GM21717 (cell line): ENCODE measurements around the gene ZBTB43.
"Not testable (repeated sequence)": the region's sequence is repeated elsewhere in the genome, so short reads cannot be mapped to it uniquely, and the experiment has no call there.

Source experiments
- ATAC-seq: cut with Tn5 transposase; IDR thresholded peaks from one replicate; pipeline ENCODE4 v1.9.1; 2021; ENCODE audit warnings: mild to moderate bottlenecking, moderate library complexity; ENCODE audit not compliant: unreplicated experiment

The ZBTB43 gene

GRCh38 chr9:126788634-126789349, 16.0 kb upstream of the ZBTB43 start:
- ATAC-seq = no peak

- ATAC-seq = no peak
Observed at GRCh38 chr9:126790561-126790960, 14.3 kb upstream of the ZBTB43 start.

- ATAC-seq = no peak
Observed at GRCh38 chr9:126791406-126792230, 13.2 kb upstream of the ZBTB43 start.

DNA sequence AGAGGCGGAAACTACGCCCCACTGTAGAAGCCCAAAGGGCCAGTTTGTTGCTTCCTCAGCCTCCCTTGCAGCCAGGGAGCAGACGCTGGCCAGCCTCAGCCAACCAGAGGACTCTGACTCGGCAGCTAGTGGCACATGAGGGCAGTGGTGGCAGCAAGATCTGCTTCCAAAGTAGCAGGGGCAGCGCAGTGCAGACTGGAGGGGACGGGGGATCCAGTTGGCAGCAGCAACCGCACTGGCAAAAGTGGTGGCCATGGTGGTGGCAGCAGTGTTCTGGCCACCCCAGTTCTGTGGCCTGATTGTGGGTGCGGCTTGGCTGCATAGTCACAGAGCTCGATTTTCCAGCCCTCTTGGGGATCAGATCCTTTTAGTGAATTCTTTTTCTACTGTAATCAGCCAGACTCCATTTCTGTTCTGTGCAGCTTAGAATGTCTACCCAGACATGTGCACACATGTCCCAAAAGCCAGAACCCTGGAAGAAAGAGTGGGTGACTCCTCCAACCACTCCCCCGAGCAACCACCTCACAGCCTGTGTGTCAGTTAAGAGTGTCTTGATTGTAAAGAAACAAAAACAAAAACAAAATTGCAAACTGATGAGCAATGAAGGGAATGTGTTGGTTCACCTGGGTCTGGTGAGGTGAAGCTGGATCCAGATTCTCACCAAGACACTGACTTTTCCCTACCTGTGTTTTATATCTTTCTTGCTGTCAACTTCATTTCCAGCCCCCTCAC, 11.0 kb upstream of the ZBTB43 start:
- ATAC-seq = no peak

GRCh38 chr9:126794441-126794840, 10.4 kb upstream of the ZBTB43 start:
- no peak for ATAC-seq

DNA sequence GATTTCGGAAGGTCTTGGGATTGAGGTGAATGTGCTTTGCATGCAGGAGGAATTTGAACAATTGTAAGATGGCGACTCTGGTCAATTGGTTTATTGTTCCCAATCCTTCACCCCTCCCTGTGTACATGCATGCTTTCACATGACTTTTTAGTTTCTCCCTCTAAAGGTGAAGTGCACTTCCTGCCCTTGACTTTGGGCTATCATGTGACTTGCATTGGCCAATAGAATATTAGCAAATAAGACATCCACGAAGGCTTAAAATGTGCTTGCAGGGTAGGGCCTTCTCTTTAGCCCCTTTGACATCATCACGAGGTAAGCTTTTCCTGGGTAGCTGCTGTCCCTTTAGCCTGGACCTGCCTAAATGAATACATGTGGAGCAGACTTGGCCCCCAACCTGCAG, 8.1 kb upstream of the ZBTB43 start:
- ATAC-seq = no peak

DNA sequence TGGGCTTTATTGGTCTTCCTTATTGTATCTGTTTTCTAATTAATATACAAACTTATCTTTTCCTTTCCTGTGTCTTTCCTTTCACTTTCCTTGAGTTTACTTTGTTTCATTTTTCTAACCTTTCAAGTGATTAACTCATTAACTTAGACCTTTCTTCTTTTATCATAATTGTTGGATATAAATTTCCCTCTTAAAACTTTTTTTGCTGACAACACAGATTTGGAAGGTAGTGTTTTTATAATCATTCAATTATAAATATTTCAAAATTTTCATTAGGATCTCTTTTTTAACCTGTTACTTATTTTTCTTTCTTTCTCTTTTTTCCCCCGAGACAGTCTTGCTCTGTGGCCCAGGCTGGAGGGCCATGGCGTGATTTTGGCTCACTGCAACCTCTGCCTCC, 6.9 kb upstream of the ZBTB43 start:
- ATAC-seq = no peak

GRCh38 chr9:126799034-126799433, 5.8 kb upstream of the ZBTB43 start:
- ATAC-seq = no peak

DNA sequence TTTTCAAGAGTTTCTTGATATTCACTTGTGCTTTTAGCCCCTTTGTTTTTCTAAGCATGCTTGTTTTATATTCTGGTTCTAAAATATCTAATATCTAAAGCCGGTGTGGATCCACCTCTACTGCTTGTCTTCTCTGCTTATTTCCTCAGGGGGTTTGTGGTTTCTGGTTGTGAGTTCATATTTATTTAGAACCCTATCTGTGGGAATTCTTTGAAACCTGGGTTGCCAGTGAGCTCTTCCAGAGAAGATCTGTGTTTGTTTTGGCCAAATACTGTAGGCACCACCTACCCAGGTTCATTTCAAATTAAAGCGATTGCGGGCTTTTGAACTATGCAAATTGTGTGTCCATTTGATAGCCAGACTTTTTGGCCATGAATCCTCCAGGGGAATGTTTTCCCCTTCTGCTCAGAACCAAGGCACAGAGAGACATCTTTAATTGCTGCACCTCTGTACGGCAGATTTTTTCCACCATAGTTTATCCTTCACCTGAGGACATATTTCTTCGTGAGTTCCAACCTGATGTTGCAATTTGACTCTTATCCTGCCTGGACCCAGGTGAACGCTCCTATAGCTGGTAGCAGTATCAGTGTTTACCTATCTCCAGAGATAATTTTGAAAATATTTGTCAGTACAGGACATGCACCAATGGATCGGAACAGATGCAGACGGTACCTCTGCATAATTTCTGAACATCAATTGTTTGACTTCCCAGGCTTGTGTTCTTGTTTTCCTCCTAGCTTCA, 2.4 kb upstream of the ZBTB43 start:
- no peak for ATAC-seq

- ATAC-seq = no peak
Observed at GRCh38 chr9:126804198-126804695, 593 bp upstream of the ZBTB43 start.

DNA sequence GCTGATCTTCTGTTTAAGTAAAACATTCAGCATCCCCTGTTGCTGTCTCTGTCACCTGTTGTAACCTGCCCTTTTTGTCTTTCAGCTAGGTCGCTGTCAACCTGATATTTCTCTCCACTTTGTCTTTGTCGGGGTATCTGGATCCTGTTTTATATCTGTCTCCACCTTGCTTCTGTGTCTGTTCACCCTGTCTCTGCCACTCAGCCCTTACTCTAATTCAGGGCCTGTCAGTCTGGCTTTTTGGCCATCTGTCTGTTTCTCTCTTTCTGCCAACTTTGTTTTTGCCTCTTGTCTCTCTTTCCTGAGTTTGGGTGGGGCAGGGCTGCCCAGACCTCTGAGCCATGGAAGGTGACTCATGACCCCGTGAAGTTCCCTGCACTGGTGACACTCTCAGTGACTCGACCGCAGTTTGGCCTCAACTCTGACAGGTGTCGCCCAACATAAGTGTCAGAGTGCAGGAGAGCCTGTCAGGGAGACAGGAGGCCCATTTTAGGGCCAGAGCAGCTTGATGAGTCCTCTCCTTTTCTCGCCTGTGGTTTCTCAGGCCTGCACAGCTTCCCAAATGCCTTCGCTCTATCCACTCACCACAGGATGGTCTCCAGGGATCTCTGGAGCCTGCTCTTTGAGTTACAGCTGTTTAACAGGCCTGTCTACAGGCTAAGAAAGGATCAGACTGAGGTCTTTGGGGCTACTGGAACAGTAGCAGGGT, 868 bp downstream of the ZBTB43 start:
- peak; percentile 58 for ATAC-seq

GRCh38 chr9:126806336-126806735, 1.5 kb downstream of the ZBTB43 start:
- ATAC-seq = no peak

DNA sequence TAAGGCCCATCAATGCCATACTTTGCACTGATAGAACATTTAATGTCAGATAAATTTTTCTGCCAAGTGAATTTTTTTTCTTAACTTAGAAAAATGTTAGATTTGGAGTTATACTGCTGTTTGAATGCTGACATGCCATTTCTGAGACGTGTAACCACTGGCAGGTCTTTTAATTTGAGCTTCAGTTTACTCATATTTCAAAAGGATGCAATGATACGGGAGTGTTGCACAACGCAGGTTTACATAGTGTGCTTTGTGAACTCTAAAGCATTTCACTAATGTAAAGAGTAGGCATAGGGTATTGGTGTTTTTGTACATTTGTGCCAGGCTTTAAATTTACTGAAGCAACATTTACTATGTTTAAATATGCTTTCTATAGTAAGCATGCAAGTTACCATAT, 4.2 kb downstream of the ZBTB43 start:
- no peak for ATAC-seq

DNA sequence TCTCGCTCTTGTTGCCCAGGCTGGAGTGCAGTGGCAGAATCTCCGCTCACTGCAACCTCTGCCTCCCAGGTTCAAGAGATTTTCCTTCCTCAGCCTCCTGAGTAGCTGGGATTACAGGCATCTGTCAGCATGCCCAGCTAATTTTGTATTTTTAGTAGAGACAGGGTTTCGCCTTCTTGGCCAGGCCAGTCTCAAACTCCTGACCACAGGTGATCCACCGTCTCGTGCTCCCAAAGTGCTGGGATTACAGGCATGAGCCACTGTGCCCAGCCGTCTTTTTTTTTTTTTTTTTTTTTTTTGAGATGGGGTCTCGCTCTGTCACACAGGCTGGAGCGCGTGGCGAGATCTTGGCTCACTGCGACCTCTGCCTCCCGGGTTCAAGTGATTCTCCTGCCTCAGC, 5.4 kb downstream of the ZBTB43 start:
- ATAC-seq = not testable (repeated sequence)

DNA sequence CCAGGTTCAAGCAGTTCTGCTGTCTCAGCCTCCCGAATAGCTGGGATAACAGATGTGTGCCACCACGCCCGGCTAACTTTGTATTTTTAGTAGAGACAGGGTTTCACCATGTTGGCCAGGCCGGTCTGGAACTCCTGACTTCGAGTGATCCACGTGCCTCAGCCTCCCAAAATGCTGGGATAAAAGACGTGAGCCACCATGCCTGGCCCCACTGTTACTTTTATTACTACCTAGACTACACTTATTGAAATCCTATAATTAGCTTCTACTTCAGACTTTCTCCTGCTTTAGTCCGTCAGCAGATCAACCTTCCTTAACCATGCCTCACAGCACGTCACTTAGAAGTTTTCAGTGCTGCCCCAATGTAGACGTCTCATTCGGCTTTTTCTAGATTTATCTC, 8.2 kb downstream of the ZBTB43 start:
- ATAC-seq = no peak

GRCh38 chr9:126814091-126814490, 9.3 kb downstream of the ZBTB43 start:
- ATAC-seq = no peak

- ATAC-seq = not testable (repeated sequence)
Observed at GRCh38 chr9:126817615-126818014, 12.8 kb downstream of the ZBTB43 start.

DNA sequence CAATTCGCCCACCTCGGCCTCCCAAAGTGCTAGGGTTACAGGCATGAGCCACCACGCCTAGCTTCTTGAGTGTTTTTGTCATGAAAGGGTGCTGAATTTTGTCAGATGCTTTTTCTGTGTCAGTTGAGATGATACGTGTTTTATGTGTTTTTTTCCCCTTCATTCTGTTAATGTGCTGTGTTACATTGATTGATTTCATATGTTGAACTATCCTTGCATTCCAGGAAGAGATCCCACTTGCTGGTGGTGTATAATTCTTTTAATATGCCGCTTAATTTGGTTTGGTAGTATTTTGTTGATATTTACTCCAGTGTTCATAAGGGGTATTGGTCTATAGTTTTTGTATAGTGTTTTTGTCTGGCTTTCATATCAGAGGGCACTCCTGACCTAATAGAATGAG, 13.6 kb downstream of the ZBTB43 start:
- ATAC-seq = no peak

DNA sequence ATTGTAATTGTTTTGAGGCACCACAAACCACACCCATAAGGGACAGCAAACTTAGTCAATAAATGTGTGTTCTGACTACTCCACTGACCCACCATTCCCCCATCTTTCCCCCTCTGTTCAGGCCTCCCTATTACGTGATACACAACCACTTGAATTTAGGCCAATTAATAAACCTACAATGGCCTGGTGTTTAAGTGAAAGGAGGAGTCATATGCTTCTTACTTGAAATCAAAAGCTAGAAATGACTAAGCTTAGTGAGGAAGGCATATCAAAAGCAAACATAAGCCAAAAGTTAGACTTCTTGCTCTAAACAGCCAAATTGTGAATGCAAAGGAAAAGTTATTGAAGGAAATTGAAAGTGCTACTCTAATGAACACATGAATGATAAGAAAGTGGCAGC, 14.6 kb downstream of the ZBTB43 start:
- ATAC-seq = no peak

GRCh38 chr9:126822278-126822677, 17.4 kb downstream of the ZBTB43 start:
- no peak for ATAC-seq
